Progenitor cell of endocrine pancreas (in vitro differentiated cells): ENCODE measurements around the gene GRIK2. TPM values are rescaled to one million over a fixed set of nuclear protein-coding genes. Genes with fewer than 3 reads are reported as not detected.

Source experiments
- DNase-seq: peaks from one replicate; pipeline ENCODE4 v3.0.0; 2021; ENCODE audit warnings: low spot score; ENCODE audit not compliant: unreplicated experiment
- H3K27ac Mint-ChIP-seq: 2 replicates; pipeline ENCODE4 v1.8.0; 2021; ENCODE audit warnings: mild to moderate bottlenecking, moderate library complexity, mixed read lengths
- H3K27me3 Mint-ChIP-seq: 2 replicates; pipeline ENCODE4 v1.8.0; 2021; ENCODE audit warnings: mixed read lengths
- H3K36me3 Mint-ChIP-seq: 2 replicates; pipeline ENCODE4 v1.8.0; 2022; ENCODE audit warnings: mixed read lengths; ENCODE audit not compliant: insufficient read depth
- H3K4me1 Mint-ChIP-seq: 2 replicates; pipeline ENCODE4 v1.8.0; 2021; ENCODE audit warnings: low read depth, mixed read lengths
- H3K4me3 Mint-ChIP-seq: 2 replicates; pipeline ENCODE4 v1.8.0; 2021; ENCODE audit warnings: low read depth, mild to moderate bottlenecking, moderate library complexity, mixed read lengths
- H3K9me3 Mint-ChIP-seq: 2 replicates; pipeline ENCODE4 v1.8.0; 2021; ENCODE audit warnings: low read depth, mixed read lengths
- total RNA-seq: library from RNA; stranded (reverse); gene quantifications from 2 replicates; pipeline ENCODE4 v1.2.1, GENCODE V29; 2021
- TF ChIP-seq, protein P1 (sequence below): fragments of 200-600 bp; sonication (generic); IDR thresholded peaks from one replicate; pipeline ENCODE4 v1.5.0; 2021; ENCODE audit warnings: antibody characterized with exemption, mild to moderate bottlenecking; ENCODE audit not compliant: unreplicated experiment

Gene GRIK2
- total RNA-seq, 1 donor from 2014 or later, result 6.3 TPM

DNA sequence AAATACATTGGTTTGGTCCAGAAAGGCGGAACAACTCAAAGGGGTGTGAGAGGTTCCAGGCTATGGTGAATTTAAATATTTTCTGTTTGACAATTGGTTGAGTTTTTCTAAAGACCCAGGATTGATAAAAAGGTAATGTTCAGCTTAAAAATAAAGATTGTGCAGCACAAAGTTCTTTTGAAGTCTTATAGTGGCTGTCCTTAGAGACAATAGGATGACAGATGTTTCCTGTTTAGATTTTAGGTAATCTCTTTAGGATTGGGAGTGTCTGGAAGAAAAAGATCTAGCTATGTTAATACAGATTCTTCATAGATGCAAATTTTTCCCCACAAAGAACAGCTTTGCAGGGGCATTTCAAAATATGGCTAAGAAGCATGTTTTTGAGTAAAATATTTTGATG, 119.7 kb downstream of the GRIK2 start:
- Mint-ChIP-seq H3K27ac (no peak overlapping the region), H3K36me3 (no peaks in the 10 kb centered on the region), H3K4me3 (no peak overlapping the region)

DNA sequence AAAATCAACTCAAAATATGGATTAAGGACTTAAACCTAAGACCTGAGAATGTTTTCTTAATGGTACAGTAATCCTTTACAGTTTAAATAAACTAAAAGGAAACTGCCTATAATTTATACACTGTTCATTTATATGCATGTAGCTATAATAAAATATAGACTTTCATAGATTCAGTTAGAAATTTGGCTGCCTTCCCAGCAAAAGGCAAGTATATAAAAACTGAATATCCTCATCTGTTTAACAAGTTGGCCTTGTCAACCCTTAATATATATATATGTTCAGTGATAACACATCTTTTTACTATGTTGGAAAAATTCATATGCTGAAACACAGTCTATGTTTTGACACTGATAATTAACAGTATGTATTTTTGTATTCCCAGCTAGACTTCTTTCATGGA, 123.1 kb downstream of the GRIK2 start:
- TF ChIP-seq, protein P1, sequence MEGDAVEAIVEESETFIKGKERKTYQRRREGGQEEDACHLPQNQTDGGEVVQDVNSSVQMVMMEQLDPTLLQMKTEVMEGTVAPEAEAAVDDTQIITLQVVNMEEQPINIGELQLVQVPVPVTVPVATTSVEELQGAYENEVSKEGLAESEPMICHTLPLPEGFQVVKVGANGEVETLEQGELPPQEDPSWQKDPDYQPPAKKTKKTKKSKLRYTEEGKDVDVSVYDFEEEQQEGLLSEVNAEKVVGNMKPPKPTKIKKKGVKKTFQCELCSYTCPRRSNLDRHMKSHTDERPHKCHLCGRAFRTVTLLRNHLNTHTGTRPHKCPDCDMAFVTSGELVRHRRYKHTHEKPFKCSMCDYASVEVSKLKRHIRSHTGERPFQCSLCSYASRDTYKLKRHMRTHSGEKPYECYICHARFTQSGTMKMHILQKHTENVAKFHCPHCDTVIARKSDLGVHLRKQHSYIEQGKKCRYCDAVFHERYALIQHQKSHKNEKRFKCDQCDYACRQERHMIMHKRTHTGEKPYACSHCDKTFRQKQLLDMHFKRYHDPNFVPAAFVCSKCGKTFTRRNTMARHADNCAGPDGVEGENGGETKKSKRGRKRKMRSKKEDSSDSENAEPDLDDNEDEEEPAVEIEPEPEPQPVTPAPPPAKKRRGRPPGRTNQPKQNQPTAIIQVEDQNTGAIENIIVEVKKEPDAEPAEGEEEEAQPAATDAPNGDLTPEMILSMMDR, result no peak
- Mint-ChIP-seq H3K4me1 (no peaks in the 10 kb centered on the region), H3K27me3 (no peaks in the 10 kb centered on the region), H3K36me3 (no peaks in the 10 kb centered on the region), H3K27ac (no peak overlapping the region), H3K4me3 (no peak overlapping the region), H3K9me3 (peaks cover 4% of the 10 kb centered on the region)
- no peak for DNase-seq

More for the DNA sequence above, 119.7 kb downstream of the GRIK2 start:
- TF ChIP-seq, protein P1, result no peak
- Mint-ChIP-seq H3K4me1 (no peaks in the 10 kb centered on the region), H3K9me3 (peaks cover 4% of the 10 kb centered on the region), H3K27me3 (no peaks in the 10 kb centered on the region)
- DNase-seq, result no peak

DNA sequence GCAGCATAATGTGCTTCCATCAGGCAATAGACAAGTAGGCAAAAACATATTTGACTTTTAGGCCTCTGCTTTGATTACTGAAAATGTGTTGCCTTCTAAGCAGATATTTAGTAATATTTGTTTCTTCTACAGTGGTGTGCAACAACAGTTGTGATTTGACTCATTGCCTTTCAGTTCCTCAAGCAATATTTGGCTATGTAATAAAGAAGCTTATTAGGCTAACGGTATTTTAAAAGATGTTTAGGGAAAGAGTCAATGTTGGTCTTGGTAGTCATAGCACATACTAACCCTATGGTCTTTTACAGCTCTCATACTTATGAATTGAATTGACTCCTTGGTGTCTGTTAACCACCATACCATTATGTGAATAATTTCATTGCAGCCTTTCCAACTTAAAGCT, 124.1 kb downstream of the GRIK2 start:
- Mint-ChIP-seq H3K36me3 (no peaks in the 10 kb centered on the region), H3K27me3 (no peaks in the 10 kb centered on the region), H3K4me3 (no peak overlapping the region), H3K27ac (no peak overlapping the region), H3K9me3 (peaks cover 4% of the 10 kb centered on the region), H3K4me1 (no peaks in the 10 kb centered on the region)
- TF ChIP-seq, protein P1, result no peak
- no peak for DNase-seq

DNA sequence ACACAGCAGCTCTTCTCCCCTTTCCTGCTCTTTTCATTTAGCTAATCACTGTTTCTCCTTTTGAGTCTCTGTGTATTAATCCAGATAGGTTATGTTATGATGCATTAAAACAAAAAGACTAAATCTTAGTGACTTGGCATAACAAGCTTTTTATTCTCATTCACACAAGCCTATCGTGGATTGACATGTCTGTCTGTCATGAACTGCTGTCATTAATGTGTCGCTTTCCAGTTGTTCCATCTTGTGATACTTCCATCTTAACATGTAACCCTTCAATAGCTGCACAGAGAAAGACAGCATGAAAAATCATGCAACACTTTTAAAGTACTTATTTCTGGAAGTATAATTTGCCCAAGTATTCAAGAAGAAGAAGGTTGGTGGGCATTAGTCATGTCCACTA, 128.7 kb downstream of the GRIK2 start:
- TF ChIP-seq, protein P1, result no peak
- no peaks in the 10 kb centered on the region for H3K9me3 Mint-ChIP-seq
- H3K27me3 Mint-ChIP-seq, result no peaks in the 10 kb centered on the region
- H3K36me3 Mint-ChIP-seq, result no peaks in the 10 kb centered on the region
- DNase-seq, result no peak
- no peak overlapping the region for H3K27ac Mint-ChIP-seq
- no peaks in the 10 kb centered on the region for H3K4me1 Mint-ChIP-seq
- no peak overlapping the region for H3K4me3 Mint-ChIP-seq

DNA sequence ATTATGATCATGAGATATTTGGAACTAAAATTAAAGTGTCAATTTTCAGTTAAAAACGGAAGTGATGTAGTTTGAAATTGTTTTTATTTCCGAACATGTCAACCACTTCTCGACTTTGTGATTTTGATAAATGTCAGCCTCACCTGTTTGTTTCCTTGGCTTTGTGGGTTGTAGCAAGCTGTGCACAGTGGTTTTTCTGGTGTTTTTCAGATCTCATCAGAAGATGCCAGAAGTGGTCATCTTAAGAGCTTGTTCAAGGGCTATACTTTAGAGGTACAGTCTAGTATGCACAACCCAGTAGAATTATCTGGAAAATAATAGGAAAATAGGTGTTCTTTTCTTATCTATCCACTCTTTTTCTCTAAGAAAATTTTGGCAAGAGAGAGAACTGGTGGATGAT, 134.0 kb downstream of the GRIK2 start:
- H3K4me1 Mint-ChIP-seq, result no peaks in the 10 kb centered on the region
- no peaks in the 10 kb centered on the region for H3K36me3 Mint-ChIP-seq
- no peak overlapping the region for H3K4me3 Mint-ChIP-seq
- H3K9me3 Mint-ChIP-seq, result no peaks in the 10 kb centered on the region
- DNase-seq, result no peak
- no peak overlapping the region for H3K27ac Mint-ChIP-seq
- TF ChIP-seq, protein P1, result no peak
- no peaks in the 10 kb centered on the region for H3K27me3 Mint-ChIP-seq
